Breast epithelium (tissue), 3 donors: ENCODE measurements around the gene TCP10L.

Experiments used
- CTCF ChIP-seq, 3 donors: fragments of 450-650 bp; IDR thresholded peaks; one replicate each; pipeline ENCODE4 v1.5.1; 2016 to 2017; ENCODE audit warnings: antibody characterized with exemption in 3 of 3, mild to moderate bottlenecking in 3 of 3, moderate library complexity in 3 of 3
- POLR2A ChIP-seq: fragments of 450-650 bp; IDR thresholded peaks from one replicate; pipeline ENCODE4 v1.6.1; 2016; ENCODE audit warnings: antibody characterized with exemption, mild to moderate bottlenecking, moderate library complexity
- POLR2AphosphoS5 ChIP-seq, 3 donors: sonication (generic); formaldehyde crosslinking; IDR thresholded peaks; one replicate each; pipeline ENCODE4 v1.6.1; 2017; ENCODE audit warnings: antibody characterized with exemption in 3 of 3

- TF ChIP-seq CTCF (IDR thresholded peaks at IDR 0.05) (no peak), POLR2A (no peak), POLR2AphosphoS5 (IDR thresholded peaks at IDR 0.05) (no peak)
Observed at GRCh38 chr21:32549886-32550285, 35.4 kb downstream of the TCP10L start.
